ENCODE data around the gene ZNF23.

ZNF23 gene

DNA sequence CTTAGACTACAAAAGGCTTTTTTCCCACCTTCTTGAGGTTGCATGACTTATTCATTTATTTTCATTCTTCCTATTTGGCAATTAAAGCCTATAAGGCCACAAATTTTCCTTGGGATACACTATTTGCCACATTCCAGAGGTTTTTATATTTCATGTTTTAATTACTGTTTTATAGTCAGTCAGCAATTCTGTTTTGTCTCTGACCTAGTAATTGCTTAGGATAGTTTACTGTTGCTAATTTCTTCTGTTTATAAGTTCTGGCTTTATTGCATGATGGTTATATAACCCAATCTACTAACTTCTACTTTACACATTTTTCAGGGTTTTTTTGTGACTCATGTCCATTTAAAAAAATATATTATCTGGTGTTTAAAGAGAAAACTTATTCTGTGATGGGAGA lies 2.5 kb downstream of the ZNF23 start:
- no peak overlapping the region for H3K4me3 ChIP-seq (ENCODE audit: low read length)
- DNase-seq (ENCODE audit: low read depth): no peak
- TF ChIP-seq, protein P1, sequence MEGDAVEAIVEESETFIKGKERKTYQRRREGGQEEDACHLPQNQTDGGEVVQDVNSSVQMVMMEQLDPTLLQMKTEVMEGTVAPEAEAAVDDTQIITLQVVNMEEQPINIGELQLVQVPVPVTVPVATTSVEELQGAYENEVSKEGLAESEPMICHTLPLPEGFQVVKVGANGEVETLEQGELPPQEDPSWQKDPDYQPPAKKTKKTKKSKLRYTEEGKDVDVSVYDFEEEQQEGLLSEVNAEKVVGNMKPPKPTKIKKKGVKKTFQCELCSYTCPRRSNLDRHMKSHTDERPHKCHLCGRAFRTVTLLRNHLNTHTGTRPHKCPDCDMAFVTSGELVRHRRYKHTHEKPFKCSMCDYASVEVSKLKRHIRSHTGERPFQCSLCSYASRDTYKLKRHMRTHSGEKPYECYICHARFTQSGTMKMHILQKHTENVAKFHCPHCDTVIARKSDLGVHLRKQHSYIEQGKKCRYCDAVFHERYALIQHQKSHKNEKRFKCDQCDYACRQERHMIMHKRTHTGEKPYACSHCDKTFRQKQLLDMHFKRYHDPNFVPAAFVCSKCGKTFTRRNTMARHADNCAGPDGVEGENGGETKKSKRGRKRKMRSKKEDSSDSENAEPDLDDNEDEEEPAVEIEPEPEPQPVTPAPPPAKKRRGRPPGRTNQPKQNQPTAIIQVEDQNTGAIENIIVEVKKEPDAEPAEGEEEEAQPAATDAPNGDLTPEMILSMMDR (IDR thresholded peaks at IDR 0.05; ENCODE audit: insufficient read depth, low read depth, low read length, missing control alignments): no peak

DNA sequence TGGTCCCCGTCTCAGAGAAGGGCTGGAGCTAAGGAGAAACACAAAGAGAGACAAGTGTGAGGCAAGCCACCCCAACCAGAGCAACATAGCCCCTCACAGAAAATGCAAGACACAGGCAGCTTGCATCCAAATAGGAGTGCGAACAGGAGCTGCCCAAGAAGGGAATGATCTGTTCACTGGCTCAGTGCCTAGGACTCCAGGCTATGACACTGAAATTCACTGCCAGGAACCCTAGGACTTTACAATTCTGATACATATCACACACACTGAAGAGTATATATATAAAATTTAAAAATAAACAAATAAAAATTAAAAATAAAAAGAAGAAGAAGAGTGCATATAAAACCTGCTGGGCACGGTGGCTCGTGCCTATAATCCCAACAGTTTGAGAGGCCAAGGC lies 5.2 kb downstream of the ZNF23 start:
- TF ChIP-seq, protein P1 (IDR thresholded peaks at IDR 0.05; ENCODE audit: insufficient read depth, low read depth, low read length, missing control alignments): no peak
- DNase-seq (ENCODE audit: low read depth): no peak

DNA sequence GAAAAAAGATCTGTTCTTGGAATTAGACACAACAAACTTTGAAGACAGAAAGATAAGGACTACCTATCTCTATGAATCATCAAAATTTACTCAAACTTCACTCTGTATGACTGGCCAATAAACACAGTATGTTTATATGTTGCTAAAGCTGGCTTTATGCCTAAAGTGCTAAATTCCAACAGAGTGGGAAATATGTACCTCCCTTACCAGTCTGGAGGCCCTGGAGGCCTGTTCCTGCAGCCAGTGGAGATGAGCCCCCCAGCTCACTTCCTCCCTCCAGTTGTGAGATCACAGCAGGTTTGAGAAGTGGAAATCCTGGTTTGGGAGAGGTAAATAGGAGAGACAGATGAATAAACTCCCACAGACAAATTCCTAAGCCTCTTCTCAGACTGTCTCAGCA lies 9.0 kb downstream of the ZNF23 start:
- no peak overlapping the region for H3K4me3 ChIP-seq (ENCODE audit: low read length)
- TF ChIP-seq, protein P1 (IDR thresholded peaks at IDR 0.05; ENCODE audit: insufficient read depth, low read depth, low read length, missing control alignments): no peak
- DNase-seq (ENCODE audit: low read depth): no peak

More for the DNA sequence above, 5.2 kb downstream of the ZNF23 start:
- no peak overlapping the region for H3K4me3 ChIP-seq (ENCODE audit: low read length)

DNA sequence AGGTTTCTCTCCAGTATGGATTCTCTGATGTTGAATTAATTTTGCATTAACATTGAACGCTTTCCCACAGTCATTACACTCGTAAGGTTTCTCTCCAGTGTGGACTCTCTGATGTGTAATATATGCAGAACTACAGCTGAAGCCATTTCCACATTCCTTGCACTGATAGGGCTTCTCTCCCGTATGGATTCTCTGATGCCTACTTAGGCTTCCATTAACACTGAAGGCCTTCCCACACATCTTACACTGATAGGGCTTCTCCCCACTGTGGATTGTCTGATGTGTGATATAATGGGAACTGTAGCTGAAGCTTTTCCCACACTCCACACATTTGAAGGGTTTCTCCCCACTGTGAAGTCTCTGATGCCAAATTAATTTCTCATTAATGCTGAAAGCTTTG lies 13.0 kb downstream of the ZNF23 start:
- H3K4me3 ChIP-seq (ENCODE audit: low read length): no peak overlapping the region
- no peak for DNase-seq (ENCODE audit: low read depth)
- TF ChIP-seq, protein P1 (IDR thresholded peaks at IDR 0.05; ENCODE audit: insufficient read depth, low read depth, low read length, missing control alignments): no peak

DNA sequence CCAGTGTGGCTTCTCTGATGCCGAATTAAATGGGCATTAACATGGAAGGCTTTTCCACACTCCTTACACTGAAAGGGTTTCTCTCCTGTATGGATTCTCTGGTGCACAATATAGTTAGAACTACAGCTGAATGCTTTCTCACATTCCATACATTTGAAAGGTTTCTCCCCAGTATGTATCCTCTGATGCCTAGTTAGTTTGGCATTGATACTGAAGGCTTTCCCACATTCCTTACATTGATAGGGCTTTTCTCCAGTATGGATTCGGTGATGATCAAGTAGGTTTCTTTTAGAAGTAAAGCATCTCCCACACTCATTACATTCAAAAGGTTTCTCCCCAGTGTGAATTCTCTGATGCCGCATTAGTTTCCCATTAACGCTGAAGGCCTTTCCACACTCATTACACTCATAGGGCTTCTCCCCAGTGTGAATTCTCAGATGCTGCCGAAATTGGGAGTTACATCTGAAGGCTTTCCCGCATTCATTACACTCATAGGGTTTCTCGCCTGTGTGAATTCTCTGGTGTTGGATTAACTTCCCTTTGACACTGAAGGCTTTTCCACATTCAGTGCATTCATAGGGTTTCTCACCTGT lies 13.7 kb downstream of the ZNF23 start:
- no peak for DNase-seq (ENCODE audit: low read depth)
- TF ChIP-seq, protein P1 (IDR thresholded peaks at IDR 0.05; ENCODE audit: insufficient read depth, low read depth, low read length, missing control alignments): no peak
- H3K4me3 ChIP-seq (ENCODE audit: low read length): no peak overlapping the region

DNA sequence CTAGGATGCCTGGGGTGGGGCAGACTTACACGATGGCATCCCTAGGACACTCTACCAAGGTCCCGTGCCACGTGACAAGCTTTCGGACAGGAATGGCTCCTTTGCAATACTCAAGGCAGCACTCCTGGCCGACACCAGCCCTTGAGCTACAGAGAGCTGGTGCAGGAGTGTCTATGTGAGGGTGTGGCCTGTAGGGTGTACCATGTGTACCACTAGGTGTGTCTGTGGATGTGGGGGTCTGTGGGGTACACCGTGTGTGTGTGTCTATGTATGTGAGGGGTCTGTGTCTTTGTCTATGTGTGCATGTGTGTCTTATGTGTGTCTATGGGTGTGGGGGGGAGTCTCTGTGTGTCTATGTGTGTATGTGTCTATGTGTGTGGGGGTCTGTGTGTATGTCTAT lies 18.3 kb downstream of the ZNF23 start:
- TF ChIP-seq, protein P1 (IDR thresholded peaks at IDR 0.05; ENCODE audit: insufficient read depth, low read depth, low read length, missing control alignments): no peak
- no peak overlapping the region for H3K4me3 ChIP-seq (ENCODE audit: low read length)
- no peak for DNase-seq (ENCODE audit: low read depth)

DNA sequence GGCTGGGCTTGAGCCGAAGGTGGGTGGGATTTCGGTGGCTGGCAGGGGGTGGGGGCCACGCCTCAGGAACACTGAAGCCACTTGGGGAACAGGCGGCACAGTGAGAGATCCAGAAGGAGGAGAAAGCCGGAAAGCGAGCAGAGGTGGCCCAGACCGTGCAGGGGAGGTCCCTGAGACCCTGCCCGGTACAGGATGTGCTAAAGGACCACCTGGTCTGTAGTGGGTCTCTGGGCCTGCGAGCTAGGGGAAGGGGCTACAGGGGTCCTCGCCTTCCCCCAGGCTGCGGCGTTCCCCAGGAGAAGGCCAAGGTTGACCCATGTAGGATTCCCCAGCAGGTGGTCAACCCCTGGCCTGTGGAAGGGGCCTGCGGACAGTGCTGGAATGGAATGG lies 20.0 kb downstream of the ZNF23 start, which contains the start of gene TLE7:
TSS of gene TLE7 (minus strand) at position 4 of the 390 bp plus-strand sequence. CDS start 8,730 bp downstream, outside the sequence.
- no peak within 1 kb of the TSS for H3K4me3 ChIP-seq (ENCODE audit: low read length)
- TF ChIP-seq, protein P1 (IDR thresholded peaks at IDR 0.05; ENCODE audit: insufficient read depth, low read depth, low read length, missing control alignments): no peak
- no peak for DNase-seq (ENCODE audit: low read depth)

Data from epithelial cell of esophagus (primary cell).